HUDEP-2 (cell line): ENCODE results near the gene PSME4.
"Not testable (repeated sequence)": the region's sequence is repeated elsewhere in the genome, so short reads cannot be mapped to it uniquely, and the experiment has no call there.

Experiments
- DNase-seq, 76 experiments: peaks; one replicate each; lab custom pipeline; 2025; ENCODE audit not compliant: unreplicated experiment in 76 of 76; lab: John Stamatoyannopoulos, UW

Gene PSME4

DNA sequence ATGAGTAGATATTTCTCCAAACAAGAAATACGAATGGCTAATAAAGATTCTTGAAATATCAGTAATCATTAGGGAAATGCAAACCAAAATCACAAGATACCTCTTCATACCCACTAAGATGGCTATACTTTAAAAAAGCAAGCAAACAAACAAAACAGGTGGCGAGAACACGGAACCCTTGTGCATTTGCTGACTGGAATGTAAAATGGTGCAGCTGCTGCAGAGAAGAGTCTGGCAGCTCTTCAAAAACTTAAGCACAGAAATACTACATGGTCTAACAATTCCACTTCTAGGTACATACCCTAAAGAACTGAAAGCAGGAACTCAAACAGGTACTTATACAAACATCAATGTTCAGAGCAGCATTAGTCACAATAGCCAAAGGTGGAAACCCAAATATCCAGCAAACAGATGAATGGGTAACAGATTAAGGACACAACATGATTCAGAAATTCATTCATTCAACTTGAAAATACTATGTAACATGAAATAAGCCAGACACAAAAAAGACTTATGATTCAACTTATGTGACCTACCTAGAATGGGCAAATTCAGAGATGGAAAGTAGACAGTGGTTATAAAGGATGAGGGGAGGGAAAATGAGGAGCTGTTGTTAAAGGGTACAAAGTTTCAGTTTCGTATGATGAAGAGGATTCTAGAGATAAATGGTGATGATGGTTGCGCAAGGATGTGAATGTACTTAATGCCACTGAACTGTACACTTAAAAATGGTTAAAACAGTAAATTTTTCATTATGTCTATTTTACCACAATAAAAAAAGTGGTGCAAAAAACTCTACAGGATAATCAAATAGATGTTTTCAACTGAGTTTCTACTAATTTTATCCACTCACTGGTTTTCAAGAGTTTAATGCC lies 84.2 kb downstream of the PSME4 start:
- DNase-seq = no peak

DNA sequence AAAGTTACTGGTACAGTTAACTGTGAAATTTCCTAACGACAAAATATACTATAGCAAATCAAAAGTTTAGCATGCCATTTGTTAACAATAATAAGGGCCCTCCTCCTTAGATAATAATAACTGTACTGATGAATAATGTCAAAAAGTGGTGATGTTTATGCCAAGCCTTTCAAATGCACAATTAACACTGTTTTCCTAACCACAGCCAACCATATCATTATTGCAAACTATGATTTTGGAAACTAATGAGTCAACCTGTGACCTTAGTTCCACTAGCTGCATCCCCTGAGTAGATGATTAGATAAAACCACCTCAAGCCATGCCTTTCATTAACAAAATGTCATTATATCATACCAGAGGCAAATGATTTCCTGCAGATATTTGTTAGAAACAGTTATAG lies 85.9 kb downstream of the PSME4 start:
- DNase-seq = no peak

DNA sequence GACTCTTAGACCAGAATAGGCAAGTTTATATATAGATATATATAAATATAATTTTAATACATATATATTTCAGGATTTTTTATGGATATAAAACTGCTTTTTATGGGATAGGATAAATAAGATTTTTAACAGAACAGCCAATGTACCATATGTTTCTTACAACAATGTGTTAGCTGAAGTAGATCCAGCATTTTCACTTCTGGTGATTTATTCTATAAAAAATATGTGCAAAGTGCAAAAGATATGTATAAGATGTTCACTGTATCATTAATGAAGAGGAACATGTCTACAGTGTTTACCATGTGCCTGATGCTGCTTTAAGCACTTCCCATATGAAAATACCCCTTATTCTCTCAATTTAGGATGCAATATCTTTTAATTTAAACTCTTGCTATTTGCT lies 88.8 kb downstream of the PSME4 start:
- no peak for DNase-seq

DNA sequence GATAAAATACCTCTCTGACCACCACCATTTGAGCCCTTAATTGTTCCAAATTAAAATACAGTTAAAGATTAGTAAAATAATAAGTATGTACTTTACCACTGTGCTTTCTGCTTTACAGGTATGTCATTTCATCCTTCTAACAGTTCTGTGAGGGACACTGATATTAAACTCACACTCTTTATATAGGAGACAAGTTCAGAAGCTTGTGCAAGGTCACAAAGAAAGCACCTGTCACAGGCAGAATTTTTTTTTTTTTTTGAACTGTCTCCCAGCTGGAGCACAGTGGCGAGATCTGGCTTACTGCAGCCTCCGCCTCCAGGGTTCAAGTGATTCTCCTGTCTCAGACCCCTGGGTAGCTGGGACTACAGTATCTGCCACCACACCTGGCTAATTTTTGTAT lies 89.4 kb downstream of the PSME4 start:
- no peak for DNase-seq

DNA sequence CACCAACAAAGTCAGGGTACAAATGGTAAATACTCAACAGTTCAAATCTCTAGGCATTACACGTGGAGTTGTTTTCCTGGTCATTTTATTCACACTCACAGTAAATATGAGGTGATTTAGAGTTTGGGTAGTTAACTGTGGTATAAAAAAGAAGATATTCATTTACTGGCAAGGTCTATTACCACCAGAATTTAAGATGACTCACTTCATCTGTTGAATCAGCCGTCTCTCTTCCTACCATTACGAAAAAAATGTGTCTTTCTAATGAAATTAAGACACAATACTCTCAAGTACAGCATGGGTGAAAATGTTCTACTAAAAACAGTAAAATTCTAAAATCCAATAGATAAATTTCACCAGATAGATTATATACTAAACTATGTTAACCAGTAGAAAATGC lies 90.0 kb downstream of the PSME4 start:
- DNase-seq = no peak

DNA sequence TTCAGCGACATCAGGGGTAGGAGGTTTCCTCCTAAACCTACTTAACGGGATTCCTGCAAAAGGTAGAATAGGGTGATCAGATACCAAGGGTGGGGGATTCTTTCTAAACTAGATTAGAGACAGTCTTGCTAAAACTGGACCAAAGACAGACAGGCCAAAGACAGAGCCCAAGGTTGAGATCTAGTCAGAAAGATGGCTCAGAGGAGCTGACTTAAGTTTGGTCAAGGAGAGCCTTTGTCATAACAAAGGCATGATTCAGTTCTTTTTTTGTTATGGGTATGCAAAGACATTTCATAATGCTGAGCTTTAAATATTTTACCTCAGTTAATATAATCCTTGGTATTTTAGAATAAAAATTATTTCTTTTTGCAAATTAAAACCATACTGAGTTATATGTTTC lies 93.2 kb downstream of the PSME4 start:
- DNase-seq = no peak

DNA sequence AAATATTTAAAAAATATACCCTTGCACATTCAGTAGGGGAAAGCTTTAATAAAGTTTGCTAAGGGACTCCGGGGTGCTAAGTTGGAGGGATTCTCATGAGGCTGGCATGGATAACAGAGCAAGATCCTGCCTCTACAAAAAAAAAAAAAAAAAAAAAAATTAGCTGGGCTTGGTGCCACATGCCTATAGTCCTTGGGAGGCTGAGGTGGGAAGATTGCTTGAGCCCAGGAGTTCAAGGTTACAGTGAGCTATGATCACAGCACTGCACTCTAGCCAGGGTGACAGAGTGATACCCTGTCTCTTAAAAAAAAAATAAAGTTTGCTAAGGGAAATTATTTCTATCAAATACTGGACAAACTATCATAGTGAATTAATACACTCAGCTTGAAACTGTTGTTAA lies 93.7 kb downstream of the PSME4 start:
- no peak for DNase-seq

DNA sequence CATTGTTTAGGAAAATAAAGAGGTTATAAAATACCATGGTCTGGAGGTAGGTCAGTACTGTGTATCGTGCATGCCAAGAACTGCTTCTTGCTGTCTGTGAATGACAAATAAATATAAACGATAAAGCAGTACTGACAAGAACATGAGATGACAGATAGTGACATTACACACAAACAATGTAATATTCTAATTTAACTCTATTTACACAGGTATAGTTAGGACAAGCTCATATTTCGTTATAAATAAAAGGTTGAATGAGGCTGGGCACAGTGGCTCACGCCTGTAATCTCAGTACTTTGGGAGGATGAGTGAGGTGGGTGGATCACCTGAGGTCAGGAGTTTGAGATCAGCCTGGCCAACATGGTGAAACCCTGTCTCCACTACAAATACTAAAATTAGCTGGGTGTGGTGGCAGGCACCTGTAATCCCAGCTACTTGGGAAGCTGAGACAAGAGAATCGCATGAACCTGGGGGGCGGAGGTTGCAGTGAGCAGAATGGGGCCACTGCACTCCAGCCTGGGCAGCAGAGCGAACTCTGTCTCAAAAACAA lies 96.3 kb downstream of the PSME4 start:
- no peak for DNase-seq

DNA sequence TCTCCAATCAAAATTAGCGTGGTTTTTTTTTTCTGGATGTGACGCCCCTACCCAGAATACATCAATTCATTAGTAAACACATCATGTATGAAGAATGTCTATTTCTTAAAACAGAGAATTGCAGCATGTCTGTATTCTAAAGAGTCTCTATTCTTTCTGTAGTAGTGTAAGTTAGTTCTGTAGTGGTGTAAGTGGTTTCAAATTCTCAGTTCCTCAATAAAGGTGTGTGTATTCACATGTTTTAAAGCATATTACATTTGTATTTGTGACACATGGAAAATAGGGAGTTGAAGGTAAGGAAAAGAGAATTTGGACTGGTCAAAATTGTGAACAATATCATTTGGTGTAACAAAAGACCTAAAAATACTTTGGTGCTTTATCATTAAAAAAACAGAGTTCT lies 103.0 kb downstream of the PSME4 start:
- DNase-seq = no peak

DNA sequence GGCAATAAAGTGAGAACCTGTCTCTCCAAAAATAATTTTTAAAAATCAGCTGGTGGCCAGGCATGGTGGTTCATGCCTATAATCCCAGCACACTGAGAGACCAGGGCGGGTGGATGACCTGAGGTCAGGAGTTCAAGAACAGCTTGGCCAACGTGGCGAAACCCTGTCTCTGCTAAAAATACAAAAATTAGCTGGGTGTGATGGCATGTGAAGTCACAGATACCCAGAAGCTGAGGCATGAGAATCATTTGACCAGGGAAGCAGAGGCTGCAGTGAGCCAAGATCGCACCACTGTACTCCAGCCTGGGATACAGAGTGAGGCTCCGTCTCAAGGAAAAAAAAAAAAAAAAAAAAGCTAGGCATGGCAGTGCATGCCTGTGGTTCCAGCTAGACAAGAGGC lies 103.6 kb downstream of the PSME4 start:
- DNase-seq = no peak

DNA sequence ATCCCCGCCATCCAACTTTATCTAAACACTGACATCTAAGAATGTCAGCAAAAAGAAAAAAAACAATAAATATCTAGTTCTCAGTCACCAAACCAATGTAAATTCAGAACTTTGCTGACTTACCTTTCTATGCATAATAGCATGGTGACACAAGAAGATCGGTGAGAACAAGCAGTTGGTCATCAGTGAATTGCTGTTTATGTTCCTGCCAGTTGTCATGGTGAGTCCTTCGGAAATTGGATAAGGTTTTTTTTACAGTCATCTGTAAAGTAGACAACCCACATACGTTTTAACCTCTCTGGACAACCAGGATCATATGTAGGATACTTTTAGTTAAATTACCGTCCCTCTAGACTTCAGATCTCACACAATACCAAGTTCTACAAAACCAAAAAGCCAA lies 104.8 kb downstream of the PSME4 start:
- no peak for DNase-seq

DNA sequence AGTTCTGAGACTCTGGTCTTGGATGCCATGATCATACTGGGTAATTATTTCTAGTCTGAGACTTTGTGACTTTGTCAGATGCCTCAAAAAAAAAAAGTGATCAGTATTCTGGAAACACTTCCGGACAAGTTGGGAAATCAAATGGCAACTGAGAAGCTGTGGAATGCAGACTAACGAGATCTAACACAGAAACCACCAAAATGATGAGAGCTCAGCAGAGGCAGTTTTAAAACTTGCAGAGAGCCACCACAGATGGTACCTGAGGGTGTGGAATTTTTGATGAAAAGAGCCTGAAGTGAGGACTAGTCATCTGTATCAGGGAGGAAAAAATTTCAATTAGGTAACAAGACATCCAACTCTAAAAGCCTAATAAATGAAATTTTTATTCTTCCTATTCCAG lies 105.5 kb downstream of the PSME4 start:
- DNase-seq = no peak

DNA sequence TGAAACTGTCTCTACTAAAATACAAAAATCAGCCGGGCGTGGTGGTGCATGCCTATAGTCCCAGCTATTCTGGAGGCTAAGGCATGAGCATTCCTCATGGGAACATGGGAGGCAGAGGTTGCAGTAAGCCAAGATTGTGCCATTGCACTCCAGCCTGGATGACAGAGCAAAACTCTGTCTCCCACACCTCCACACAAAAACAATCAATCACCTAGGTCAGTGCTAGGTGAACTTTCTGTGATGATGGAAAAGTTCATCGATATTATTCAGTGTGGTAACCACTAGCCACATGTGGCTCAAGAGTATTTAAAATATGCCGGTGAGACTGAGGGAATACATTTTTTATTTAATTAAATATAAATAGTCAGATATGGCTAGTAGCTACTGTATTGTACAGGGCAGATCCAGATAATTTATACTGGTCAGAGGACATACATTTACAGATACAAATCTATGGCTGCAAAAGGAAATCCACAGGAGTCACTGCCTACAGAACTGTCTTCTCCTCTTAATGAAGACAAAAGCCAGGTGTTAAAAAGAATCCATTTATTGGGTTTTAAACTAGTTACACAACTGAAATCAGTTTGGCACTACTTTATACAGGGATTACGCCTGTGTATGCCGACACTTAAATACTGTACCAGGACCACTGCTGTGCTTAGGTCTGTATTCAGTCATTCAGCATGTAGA lies 107.1 kb downstream of the PSME4 start:
- no peak for DNase-seq

DNA sequence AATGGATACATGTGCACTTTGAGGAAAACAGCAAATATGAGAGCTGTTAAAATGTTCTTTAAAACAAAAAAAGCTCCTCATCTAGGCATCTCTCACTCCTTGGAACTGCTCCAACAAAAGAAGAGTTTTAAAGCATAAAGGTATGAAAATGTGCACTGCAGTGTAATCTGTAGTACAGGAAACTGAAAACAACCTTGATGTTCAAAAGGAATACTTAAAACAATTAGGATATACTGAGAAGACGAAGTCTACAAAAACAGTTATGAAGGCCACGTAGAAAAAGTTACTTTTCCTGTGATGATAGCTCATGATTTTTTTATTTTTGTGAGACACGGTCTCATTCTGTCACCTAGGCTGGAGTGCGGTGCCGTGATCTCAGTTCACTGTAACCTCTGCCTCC lies 109.0 kb downstream of the PSME4 start:
- no peak for DNase-seq

DNA sequence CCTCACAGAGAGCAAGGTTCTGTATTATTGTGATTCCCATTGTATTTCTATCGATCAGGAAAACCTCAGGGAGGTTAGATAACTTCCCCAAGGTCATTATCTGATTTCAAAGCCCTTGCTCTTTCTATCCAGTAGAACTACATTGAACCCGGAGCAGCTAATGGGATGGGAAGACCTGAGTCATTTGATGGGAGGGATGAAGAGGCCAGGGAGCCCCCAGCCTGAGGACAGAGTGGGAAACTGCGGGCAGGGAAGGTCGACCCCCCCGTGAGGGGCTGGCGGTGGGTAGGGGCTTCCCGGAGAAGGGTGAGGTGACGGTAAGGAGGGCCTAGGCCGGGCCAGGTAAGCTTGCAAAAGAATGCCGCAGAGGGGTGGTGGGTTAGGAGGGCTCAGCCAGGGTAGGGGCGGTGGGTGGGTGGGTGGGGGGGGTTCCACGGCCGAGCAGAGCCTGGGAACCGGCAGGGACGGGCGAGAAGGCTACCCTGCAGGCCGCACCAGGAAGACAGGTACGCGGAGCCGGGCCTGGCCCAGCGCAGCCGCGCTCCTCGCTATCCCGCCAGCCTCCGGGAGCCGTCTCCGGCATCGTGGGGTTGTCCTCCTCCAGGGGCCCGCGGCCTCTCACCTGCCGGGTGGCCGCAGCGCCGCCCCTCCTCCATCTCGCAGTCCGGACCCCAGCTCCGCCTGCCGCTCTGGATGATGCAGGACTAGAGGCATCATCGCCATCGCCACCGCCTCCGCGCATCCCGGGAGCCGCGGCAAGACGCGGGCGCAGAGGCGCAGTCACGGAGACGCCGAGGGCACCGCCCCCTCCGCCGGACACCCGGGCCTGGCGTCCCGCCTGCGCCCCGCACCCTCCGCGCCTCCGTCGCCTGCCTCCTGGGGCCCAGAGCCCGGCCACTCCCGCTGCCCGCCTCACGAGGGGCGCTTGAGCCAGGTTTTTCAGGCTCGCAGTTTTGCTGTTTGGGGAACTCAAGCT lies 111.3 kb downstream of the PSME4 start, which contains the start of gene GPR75:
Gene GPR75 (minus strand): TSS at position 762 of the 976 bp plus-strand sequence. CDS start 5,211 bp downstream, outside the sequence.
- DNase-seq = no peak

DNA sequence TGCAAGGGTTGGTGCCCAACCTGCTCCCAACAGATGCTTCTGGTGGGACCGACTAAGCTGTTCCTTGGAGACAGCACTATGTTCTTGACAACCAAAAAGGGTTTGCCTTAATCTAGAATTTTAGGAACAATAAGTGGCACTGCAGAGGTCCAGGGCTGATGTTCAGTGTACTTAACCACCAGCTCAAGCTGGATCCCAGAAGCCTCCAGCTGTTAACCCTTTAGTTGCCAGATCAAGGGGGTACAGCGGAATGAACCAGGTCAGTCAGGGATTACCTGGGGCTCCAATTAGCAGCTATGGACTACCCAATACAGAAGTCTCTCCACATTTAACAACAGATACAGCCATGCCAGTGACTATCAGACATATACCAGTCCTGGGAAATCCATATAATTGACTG lies 114.5 kb downstream of the PSME4 start:
- DNase-seq = no peak

DNA sequence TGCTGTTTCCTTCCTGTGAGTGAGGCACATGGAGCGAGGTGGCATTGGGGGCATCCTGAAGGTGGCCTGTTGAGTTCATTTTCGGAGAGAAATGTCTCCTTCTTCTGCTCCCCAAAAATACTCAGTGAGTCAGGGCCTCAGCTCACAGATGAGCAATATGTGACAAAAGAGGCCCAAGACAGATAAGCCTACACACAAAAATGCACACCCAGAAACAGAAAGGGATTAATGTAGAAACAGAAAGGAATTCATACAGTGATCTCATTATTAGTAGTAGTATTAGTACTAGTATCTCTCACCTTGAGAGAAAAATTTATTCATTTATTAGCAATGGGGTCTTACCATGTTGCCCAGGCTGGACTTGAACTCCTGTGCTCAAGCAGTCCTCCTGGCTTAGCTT lies 116.1 kb downstream of the PSME4 start:
- DNase-seq = no peak

DNA sequence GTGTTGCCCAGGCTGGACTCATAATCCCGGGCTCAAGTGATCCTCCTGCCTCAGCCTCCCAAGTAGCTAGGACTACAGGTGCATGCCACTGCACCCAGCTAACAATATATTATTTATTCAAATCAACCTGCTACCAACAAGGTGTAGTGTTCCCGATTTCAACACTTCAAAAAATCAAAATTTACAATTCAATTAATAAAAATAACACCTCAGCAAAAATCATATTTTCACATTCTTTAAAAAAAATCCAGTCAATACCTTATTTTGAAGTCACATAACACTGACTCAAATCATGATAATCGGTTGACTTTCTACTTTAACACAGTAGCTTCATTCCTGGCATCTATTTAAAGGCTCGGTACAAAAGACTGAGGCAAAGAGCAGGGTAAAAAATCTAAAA lies 118.3 kb downstream of the PSME4 start:
- no peak for DNase-seq

DNA sequence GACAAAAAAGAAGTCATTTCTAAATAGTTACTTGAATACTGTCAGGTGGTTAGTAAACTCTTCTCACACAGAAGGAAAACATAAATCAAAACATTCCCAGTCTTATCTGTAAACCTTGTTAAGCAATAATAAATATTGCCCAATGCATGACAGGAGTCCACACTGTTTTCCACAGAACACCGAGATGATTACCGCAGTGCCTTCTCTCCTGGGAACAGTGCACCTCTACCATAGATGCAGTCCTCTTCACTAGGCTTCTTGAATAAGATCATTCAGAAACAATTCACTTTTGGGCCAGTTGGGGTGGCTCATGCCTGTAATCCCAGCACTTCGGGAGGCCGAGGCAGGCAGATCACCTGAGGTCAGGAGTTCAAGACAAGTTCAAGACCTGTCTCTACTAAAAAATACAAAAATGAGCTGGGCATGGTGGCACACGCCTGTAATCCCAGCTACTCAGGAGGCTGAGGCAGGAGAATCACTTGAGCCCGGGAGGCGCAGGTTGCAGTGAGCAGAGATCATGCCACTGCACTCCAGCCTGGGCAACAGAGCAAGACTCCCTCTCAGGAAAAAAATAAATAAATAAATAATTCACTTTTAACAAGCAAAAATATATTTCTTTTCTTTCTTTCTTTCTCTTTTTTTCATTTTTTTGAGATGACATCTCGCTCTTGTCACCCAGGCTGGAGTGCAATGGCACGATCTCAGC lies 119.6 kb downstream of the PSME4 start:
- DNase-seq = not testable (repeated sequence)

DNA sequence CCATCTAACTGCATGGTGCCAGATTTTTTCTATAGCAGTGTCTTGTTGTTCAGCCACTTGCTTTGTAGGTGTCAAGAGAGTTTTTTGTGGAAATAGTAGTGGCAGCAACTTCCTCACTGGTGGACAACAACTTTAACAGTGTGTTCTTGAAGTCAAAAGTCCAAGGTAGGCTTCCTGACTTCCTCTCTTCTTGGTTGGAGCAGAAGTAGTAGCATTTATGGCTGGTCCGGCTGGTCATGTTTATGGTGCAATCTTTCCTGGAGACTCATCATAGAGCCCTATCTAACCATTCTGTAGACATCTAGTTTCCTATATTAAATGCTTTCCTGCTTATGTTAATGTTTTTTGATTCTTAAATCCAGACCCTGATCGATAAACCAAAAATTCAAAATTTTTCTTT lies 122.7 kb downstream of the PSME4 start:
- DNase-seq = no peak
